Activated B cell treated with CpG ODN at 0.5 μM for 24 hours (primary cell): ENCODE results near the gene ZNF276. TPM values are rescaled to one million over a fixed set of nuclear protein-coding genes. Genes with fewer than 3 reads are reported as not detected.

Experiments used
- ATAC-seq: fragments of 200-7000 bp; cut with Tn5 transposase; one replicate; pipeline ENCODE4 v1.10.0; 2021; ENCODE audit warnings: low read depth, mild to moderate bottlenecking, moderate library complexity
- CTCF ChIA-PET: fragments of 350-600 bp; sonication (Branson Sonifier 250); formaldehyde crosslinking; loops from one replicate; lab custom pipeline; 2021; ENCODE audit warnings: antibody characterized with exemption; lab: Charles Lee
- POLR2A ChIA-PET: fragments of 350-600 bp; sonication (Branson Sonifier 250); formaldehyde crosslinking; loops from one replicate; lab custom pipeline; 2021; ENCODE audit warnings: antibody characterized with exemption; lab: Charles Lee
- DNase-seq: peaks from one replicate; pipeline ENCODE4 v3.0.0; 2022
- H3K27ac Mint-ChIP-seq: one replicate; pipeline ENCODE4 v1.8.0; 2020; ENCODE audit warnings: mixed read lengths
- H3K27me3 Mint-ChIP-seq: one replicate; pipeline ENCODE4 v1.8.0; 2021; ENCODE audit warnings: mixed read lengths
- H3K36me3 Mint-ChIP-seq: one replicate; pipeline ENCODE4 v1.8.0; 2021; ENCODE audit warnings: low read depth, mixed read lengths
- H3K4me1 Mint-ChIP-seq: one replicate; pipeline ENCODE4 v1.8.0; 2021; ENCODE audit warnings: mixed read lengths
- H3K4me3 Mint-ChIP-seq: one replicate; pipeline ENCODE4 v1.8.0; 2020; ENCODE audit warnings: mild to moderate bottlenecking, mixed read lengths
- H3K9me3 Mint-ChIP-seq: one replicate; pipeline ENCODE4 v1.8.0; 2020; ENCODE audit warnings: mixed read lengths
- intact Hi-C: fragments of 100-400 bp; cut with micrococcal nuclease; formaldehyde crosslinking; loops from one replicate; pipeline ENCODE4 v1.15.1; 2024
- total RNA-seq: library from RNA; stranded (reverse); gene quantifications from 2 replicates; pipeline ENCODE4 v1.2.3, GENCODE V29; 2022
- TF ChIP-seq, protein P1 (sequence below): fragments of 200-600 bp; IDR thresholded peaks from one replicate; pipeline ENCODE4 v1.8.0; 2022; ENCODE audit warnings: antibody characterized with exemption, mild to moderate bottlenecking

ZNF276 gene
- total RNA-seq, 1 donor from 2014 or later: 52.0 TPM

DNA sequence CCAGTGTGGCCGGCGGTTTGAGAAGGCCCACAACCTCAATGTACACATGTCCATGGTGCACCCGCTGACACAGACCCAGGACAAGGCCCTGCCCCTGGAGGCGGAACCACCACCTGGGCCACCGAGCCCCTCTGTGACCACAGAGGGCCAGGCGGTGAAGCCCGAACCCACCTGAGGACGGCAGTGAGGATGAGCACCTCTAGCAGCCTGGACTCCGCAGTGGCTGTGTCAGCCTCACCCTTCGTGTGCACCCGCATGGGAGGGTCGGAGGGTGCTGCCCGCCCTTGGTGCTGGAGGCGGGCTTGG, 16.7 kb downstream of the ZNF276 start:
- CTCF ChIA-PET: no interaction called here
- H3K9me3 Mint-ChIP-seq: no peaks in the 10 kb centered on the region
- no peak overlapping the region for H3K27ac Mint-ChIP-seq
- no peaks in the 10 kb centered on the region for H3K27me3 Mint-ChIP-seq
- DNase-seq (no peak), ATAC-seq (no peak)
- intact Hi-C loops: no loop called here
- TF ChIP-seq, protein P1, sequence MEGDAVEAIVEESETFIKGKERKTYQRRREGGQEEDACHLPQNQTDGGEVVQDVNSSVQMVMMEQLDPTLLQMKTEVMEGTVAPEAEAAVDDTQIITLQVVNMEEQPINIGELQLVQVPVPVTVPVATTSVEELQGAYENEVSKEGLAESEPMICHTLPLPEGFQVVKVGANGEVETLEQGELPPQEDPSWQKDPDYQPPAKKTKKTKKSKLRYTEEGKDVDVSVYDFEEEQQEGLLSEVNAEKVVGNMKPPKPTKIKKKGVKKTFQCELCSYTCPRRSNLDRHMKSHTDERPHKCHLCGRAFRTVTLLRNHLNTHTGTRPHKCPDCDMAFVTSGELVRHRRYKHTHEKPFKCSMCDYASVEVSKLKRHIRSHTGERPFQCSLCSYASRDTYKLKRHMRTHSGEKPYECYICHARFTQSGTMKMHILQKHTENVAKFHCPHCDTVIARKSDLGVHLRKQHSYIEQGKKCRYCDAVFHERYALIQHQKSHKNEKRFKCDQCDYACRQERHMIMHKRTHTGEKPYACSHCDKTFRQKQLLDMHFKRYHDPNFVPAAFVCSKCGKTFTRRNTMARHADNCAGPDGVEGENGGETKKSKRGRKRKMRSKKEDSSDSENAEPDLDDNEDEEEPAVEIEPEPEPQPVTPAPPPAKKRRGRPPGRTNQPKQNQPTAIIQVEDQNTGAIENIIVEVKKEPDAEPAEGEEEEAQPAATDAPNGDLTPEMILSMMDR: no peak
- peaks cover 88% of the 10 kb centered on the region for H3K36me3 Mint-ChIP-seq
- H3K4me3 Mint-ChIP-seq: no peak overlapping the region
- POLR2A ChIA-PET: interaction anchor here (2.4 kb wide), 1 partner anchor 14 kb away, joined by 6 read pairs; no protein-coding TSS in a partner anchor
- peaks cover 10% of the 10 kb centered on the region for H3K4me1 Mint-ChIP-seq

GRCh38 chr16:89738538-89739317, 17.4 kb downstream of the ZNF276 start:
- Mint-ChIP-seq H3K4me3 (no peak overlapping the region), H3K27me3 (no peaks in the 10 kb centered on the region), H3K36me3 (peaks cover 84% of the 10 kb centered on the region), H3K9me3 (no peaks in the 10 kb centered on the region), H3K4me1 (peaks cover 10% of the 10 kb centered on the region), H3K27ac (no peak overlapping the region)
- DNase-seq (no peak), ATAC-seq (no peak)
- TF ChIP-seq, protein P1: no peak
- intact Hi-C loops: no loop called here
- POLR2A ChIA-PET: interaction anchor here (2.4 kb wide), 1 partner anchor 14 kb away, joined by 6 read pairs; no protein-coding TSS in a partner anchor
- CTCF ChIA-PET: no interaction called here

DNA sequence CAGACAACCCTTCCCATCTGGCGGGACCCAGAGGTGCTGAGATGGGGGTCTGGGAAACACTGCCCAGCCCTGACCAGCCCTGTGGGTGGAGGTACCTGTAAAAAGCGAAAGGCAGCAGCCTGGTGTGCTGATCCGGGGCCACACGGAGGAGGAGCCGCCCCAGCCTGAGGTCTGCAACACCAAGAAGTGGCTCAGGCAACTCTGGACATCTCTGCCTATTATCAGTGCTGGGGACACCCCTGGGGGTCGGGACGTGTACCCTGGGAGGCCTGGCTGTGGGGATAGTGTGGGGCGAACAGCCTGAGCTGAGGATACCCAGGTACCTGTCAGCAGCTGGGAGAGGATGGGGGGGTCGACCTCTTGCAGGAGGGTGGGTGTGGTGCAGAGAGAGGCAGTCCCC, 18.0 kb downstream of the ZNF276 start:
- Mint-ChIP-seq H3K4me1 (peaks cover 10% of the 10 kb centered on the region), H3K27ac (no peak overlapping the region), H3K9me3 (no peaks in the 10 kb centered on the region), H3K36me3 (peaks cover 84% of the 10 kb centered on the region), H3K4me3 (no peak overlapping the region), H3K27me3 (no peaks in the 10 kb centered on the region)
- ATAC-seq: no peak
- intact Hi-C loops: no loop called here
- ChIA-PET CTCF (no interaction called here), POLR2A (interaction anchor here (2.4 kb wide), 1 partner anchor 15 kb away, joined by 6 read pairs; no protein-coding TSS in a partner anchor)
- TF ChIP-seq, protein P1: no peak
- DNase-seq: no peak

- intact Hi-C loops: no loop called here
- H3K4me1 Mint-ChIP-seq: peaks cover 10% of the 10 kb centered on the region
- ATAC-seq: peak; percentile 62
- H3K9me3 Mint-ChIP-seq: no peaks in the 10 kb centered on the region
- no peak overlapping the region for H3K4me3 Mint-ChIP-seq
- H3K27me3 Mint-ChIP-seq: no peaks in the 10 kb centered on the region
- peaks cover 74% of the 10 kb centered on the region for H3K36me3 Mint-ChIP-seq
- TF ChIP-seq, protein P1: no peak
- DNase-seq: no peak
- POLR2A ChIA-PET: interaction anchor here (1.3 kb wide), 1 partner anchor 21 kb away, joined by 4 read pairs; no protein-coding TSS in a partner anchor
- CTCF ChIA-PET: interaction anchor here (1.5 to 1.9 kb wide), 2 partner anchors 35 to 52 kb away, joined by 4 to 6 read pairs; no protein-coding TSS in a partner anchor
- peak overlapping the region; percentile 30 for H3K27ac Mint-ChIP-seq
Observed at GRCh38 chr16:89741342-89742014, 20.1 kb downstream of the ZNF276 start.

GRCh38 chr16:89742948-89743347, 21.6 kb downstream of the ZNF276 start:
- DNase-seq (no peak), ATAC-seq (no peak)
- intact Hi-C loops: no loop called here
- no peak overlapping the region for H3K4me3 Mint-ChIP-seq
- peaks cover 5% of the 10 kb centered on the region for H3K4me1 Mint-ChIP-seq
- TF ChIP-seq, protein P1: no peak
- ChIA-PET CTCF (no interaction called here), POLR2A (interaction anchor here (0.6 to 0.7 kb wide), 2 partner anchors 25 to 73 kb away, joined by 4 to 6 read pairs; partner anchors contain the start of gene FANCA)
- peaks cover 70% of the 10 kb centered on the region for H3K36me3 Mint-ChIP-seq
- no peaks in the 10 kb centered on the region for H3K9me3 Mint-ChIP-seq
- no peaks in the 10 kb centered on the region for H3K27me3 Mint-ChIP-seq
- peak overlapping the region; percentile 39 for H3K27ac Mint-ChIP-seq
